ENCODE measurements around the gene GABRR2. TPM values are rescaled to one million over a fixed set of nuclear protein-coding genes. Genes with fewer than 3 reads are reported as not detected.

GABRR2 gene
- total RNA-seq, result 1 to 10 TPM in 3 of 4 donors, under 1 TPM in 1; 0.70 to 6.6 (median 2.1) TPM

DNA sequence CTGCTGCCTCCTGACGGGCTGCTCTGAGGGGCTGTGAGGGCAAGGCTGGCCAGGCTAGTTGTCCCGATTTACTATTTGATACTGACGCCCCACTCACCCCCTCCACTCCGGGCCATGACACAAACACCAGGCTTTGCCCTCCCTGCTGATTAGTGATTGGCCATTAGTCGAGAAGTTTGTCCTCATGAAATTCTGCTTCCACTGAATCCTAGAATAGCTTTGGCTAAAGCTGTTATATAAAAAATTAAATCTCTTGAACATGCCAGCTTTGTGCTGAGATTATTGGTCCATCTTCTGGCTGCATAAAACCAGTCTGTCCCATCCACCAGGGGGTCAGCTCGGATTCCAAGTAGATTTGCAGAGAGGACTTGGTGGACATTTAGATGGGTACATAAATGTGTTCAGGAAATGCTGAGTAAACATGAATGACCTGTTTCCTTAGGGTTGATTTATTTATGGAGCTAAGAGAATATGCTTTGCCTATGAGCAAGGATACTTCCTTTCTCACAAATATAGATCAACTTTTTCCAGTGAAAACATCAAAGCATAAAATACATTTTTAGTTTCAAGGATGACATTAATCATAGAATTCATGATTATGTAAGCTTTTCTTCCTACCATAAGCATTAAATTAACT, at the start of gene GABRR2:
GABRR2 (minus strand) TSS at position 51 of the 637 bp plus-strand sequence. CDS start 134 bp downstream, outside the sequence.
- Histone ChIP-seq H3K27me3 (no peaks in the 10 kb centered on the region), H3K27ac (no peak within 1 kb of the TSS), H3K9me3 (no peaks in the 10 kb centered on the region), H3K36me3 (no peaks in the 10 kb centered on the region), H3K4me3 (no peak within 1 kb of the TSS), H3K4me1 (peaks cover 0 to 30% (median 4%) of the 10 kb centered on the region in 4 donors)
- no peak for TF ChIP-seq CTCF (IDR thresholded peaks at IDR 0.05)
- no peak for TF ChIP-seq POLR2A (IDR thresholded peaks at IDR 0.05)
- no peak for DNase-seq

GRCh38 chr6:89364586-89364985, 49.5 kb upstream of the GABRR2 start:
- Histone ChIP-seq H3K36me3 (no peaks in the 10 kb centered on the region), H3K27me3 (no peaks in the 10 kb centered on the region), H3K27ac (no peak overlapping the region), H3K4me3 (no peak overlapping the region), H3K9me3 (no peaks in the 10 kb centered on the region), H3K4me1 (peaks cover 0 to 4% (median 0%) of the 10 kb centered on the region in 4 donors)
- no peak for DNase-seq
- TF ChIP-seq CTCF (IDR thresholded peaks at IDR 0.05) (no peak), POLR2A (IDR thresholded peaks at IDR 0.05) (no peak)

GRCh38 chr6:89361171-89361570, 46.1 kb upstream of the GABRR2 start:
- no peak for TF ChIP-seq POLR2A (IDR thresholded peaks at IDR 0.05)
- no peak for TF ChIP-seq CTCF (IDR thresholded peaks at IDR 0.05)
- no peaks in the 10 kb centered on the region for H3K36me3 ChIP-seq
- H3K27ac ChIP-seq, result no peak overlapping the region
- H3K4me3 ChIP-seq, result no peak overlapping the region
- no peaks in the 10 kb centered on the region for H3K9me3 ChIP-seq
- H3K27me3 ChIP-seq, result no peaks in the 10 kb centered on the region
- H3K4me1 ChIP-seq, result no peaks in the 10 kb centered on the region
- no peak for DNase-seq

DNA sequence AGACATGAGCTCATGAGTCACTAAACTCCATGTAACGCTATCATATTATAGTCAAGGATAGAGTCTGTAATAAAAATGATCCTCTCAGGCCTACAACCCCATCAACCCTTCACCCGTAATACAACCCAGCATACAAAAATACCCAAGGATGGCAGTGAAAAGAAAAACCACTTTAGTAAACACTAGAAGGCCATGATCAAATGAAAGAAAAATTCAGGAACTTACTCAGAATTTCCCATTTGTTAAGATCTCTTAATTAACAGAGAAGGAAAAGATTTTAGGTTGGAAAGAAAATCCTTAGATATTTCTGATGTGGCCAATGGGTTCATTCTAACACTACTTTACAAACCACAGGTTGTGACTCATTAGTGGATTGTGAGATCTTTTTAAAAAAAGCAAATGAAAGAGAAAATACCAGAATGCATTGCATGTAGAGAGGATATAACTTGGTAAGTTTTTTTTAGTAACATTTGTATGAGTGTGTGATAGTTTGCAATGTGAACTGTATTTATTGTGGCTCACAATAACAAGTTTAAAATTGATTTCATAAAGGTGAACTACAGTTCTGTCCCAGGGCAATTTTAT, 45.4 kb upstream of the GABRR2 start:
- no peak for TF ChIP-seq CTCF (IDR thresholded peaks at IDR 0.05)
- no peak for TF ChIP-seq POLR2A (IDR thresholded peaks at IDR 0.05)
- Histone ChIP-seq H3K36me3 (no peaks in the 10 kb centered on the region), H3K4me3 (no peak overlapping the region), H3K27me3 (no peaks in the 10 kb centered on the region), H3K4me1 (no peaks in the 10 kb centered on the region), H3K9me3 (no peaks in the 10 kb centered on the region), H3K27ac (no peak overlapping the region)
- no peak for DNase-seq

DNA sequence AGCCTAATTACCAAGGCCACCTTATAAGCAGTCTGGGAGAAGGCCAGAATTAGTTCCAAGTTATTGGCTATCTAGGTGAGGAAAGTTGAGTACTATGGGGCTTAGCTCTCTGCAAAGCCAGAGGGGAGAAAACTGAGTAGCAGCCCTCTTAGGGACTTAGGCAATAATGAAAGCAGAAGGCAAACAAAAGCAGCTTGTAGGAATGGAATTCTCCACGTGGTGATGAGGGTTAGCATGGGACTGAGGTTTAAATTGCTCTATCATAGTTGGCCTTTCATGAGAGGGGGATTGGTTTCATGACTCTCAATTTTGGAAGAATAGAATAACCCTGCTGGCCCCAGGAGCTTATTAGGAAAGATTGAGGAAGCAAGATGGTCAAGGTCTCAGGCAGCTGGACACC, 44.5 kb upstream of the GABRR2 start:
- Histone ChIP-seq H3K27me3 (no peaks in the 10 kb centered on the region), H3K4me1 (no peaks in the 10 kb centered on the region), H3K4me3 (no peak overlapping the region), H3K9me3 (no peaks in the 10 kb centered on the region), H3K36me3 (no peaks in the 10 kb centered on the region), H3K27ac (no peak overlapping the region)
- TF ChIP-seq CTCF (IDR thresholded peaks at IDR 0.05) (no peak), POLR2A (IDR thresholded peaks at IDR 0.05) (no peak)
- DNase-seq, result no peak

Measured in Peyer's patch (tissue), 4 donors.